ENCODE measurements around the gene NCAM1.
A peak's percentile ranks its signal among the peaks of the same experiment; 100 is the strongest.

Gene NCAM1

DNA sequence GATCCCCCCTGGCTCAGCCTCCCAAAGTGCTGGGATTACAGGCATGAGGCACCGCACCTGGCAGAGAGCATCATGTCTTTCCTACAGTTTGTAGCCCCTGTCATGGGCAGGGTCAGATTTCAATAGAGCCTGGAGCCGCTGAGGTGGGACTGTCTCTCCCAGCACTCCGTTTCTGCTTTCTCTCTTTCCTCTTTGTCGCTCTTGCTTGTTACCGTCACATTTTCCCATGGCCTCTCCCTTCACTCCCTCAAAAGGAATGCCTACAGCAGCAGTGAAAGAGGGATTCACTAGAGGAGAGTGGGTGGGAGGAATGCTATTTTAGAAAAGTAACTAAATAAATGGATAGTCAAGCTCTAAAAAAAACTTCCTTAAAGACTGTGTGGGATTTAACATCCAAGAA is 216.5 kb downstream of the NCAM1 start:
- DNase-seq, result no peak

DNA sequence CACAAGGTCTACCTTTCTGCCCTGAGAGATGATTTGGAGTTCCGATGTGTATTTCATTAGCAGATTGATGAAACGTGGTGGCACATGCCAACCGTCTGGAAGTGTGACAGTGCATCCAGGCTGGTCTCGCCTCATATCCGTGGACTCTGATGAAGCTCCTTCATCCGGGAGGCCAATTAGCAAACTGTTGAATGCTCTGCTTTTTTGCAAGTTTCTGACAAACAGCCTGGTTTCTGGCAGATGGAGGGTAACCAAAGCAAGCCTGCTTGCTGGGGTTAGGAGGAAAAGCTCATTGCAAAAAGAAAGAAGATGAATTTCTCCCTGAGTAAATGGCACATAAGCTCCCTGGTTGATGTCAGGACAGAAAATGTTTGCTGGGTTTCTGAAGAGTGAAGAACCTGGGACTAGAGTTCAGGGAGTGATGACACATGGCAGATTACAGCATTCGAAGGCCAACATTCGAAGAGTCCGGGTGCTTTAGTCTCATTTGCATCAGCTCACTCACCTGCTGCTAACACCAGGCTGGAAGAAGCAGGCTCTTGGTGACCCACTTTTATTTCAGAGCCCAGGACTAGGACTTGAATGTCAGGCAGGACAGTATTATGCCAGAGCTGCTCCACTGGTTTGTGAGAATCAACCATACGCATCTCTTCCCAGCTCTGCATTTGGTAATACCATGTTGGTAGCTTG is 217.3 kb downstream of the NCAM1 start:
- peak; percentile 23 for DNase-seq

DNA sequence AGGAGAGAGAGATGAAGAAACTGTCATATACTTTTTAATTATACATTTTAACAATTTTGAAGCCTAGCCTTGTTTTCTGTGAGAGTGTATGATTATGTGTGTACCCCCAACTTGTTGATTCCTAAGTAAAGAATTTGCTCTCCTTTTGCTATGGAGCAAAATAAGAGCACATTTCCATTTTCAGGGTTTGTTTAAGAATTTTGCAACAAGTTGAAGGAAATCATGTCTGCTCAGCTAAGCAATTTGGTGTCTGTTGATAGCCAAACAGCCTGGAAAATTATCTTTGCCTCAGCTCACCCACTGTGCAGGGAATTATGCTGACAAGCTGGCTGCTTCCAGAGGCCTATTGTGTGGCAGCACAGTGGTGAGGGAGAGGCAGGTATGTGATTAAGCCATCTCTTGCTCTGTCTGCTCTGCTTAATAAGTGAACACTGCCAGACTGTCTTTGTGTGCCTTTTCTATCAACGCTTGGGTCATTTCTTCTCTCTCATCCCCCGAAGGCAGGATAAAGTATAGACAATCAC is 218.0 kb downstream of the NCAM1 start:
- DNase-seq, result peak; percentile 53

DNA sequence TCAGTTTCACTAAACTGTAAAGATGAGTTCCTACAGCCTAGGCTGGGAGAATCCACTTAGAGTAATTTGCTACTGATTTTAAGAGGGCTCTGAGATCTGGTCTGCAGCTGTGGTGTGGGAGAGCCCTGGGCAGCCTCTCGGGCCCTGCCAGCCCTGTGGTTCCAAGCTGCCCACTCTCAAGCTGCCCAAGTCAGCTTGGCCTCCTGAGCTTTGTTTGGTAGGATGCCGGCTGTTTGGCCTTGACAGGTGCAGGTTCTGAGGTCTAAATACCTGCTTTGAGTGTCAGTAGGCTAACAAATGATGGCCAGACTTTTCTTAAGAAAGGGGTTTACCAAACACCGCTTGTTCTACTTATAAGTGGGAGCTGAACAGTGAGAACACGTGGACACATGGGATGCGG is 219.9 kb downstream of the NCAM1 start:
- DNase-seq, result no peak

DNA sequence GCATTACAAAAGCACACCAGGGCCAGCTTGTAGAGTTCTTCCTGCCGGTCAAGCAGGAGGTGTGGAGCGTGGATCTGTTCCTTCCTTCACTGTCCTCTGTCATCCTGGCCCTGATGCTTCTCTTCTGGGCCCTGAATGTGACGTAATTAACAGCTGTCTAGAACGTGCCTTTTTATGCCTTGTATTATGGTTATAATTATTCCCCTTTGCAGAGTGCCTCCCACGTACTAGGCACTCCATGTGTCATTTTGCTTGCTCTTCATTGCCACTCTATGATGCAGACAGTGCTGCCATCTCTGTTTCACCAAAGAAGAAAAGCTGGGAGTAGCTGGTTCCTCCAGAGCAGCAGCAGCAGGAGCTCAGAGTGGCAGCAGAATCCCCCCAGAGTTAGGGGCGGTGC is 221.1 kb downstream of the NCAM1 start:
- no peak for DNase-seq

DNA sequence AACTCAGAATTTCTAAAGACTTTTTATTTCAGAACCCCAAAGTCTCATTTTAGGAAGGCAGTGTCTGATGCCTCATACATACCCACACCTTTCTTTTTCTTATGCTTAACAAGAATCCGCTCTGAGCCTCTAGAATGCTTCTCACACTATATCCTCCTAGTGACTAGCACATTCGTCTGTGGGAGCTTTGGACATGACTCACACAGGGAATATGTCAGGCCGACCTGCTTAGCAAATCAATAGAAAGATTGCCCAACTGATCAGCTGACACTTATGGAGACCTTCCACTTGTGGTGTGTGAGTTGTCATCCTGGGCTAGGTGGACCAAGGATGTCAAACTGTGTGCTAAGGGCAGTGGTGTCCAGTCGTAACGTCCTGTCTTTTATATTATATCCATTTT is 223.3 kb downstream of the NCAM1 start:
- DNase-seq, result no peak

DNA sequence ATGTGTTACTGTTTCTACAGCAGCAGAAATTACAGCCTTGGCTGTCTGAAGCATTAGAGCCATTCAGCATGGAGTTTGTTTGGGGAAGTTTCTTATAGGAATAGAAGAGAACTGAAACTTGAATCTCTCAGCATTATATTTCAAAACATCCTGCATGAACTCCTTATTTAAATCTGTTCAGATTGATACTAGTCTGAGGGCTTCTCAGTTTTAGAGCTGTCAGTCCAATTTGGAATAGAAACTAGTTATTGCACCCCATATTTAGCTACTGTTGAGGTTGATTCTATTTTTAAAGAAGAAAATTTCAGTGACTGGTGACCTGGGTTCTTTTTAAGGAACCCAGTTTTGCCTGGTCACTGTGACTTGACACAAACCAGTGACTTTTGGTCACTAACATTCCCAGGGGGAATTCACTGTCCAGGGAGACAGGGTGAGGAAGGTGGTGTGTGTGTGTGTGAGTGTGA is 227.2 kb downstream of the NCAM1 start:
- no peak for DNase-seq

DNA sequence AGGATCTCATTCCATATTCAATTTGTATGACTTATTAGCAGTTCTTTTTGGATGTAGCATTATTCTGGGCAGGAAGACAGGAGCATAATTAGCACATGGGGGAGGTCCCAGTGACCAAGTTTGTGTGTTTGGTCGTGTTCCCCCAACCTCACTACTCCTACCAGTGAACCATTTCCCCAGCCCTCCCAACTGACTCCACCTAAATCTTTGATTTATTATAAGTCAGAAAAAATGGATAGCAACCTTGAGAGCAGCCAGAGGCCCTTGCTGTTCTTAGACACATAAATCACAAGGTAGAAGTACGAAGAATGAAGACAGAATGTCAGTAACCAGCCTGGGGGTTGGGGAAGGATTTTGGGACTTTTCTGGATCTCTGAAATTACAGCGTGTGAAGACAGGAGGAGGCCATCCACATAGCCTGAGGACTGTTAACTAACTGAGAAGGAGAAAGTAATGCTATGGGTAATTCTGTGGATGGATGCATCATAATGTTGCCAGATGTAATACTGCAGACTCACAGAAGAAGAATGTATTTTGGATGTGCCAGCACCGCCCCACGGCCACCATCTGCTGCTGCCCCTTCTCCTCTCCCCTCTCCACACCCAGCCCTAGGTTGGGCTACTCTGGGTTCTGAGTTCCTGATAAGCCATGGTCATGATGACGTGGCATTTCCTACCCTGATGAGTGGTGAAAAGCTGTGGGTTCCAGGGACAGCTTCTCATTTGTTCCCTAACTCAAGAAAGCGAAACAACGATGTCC is 228.9 kb downstream of the NCAM1 start:
- DNase-seq, result peak; percentile 58

DNA sequence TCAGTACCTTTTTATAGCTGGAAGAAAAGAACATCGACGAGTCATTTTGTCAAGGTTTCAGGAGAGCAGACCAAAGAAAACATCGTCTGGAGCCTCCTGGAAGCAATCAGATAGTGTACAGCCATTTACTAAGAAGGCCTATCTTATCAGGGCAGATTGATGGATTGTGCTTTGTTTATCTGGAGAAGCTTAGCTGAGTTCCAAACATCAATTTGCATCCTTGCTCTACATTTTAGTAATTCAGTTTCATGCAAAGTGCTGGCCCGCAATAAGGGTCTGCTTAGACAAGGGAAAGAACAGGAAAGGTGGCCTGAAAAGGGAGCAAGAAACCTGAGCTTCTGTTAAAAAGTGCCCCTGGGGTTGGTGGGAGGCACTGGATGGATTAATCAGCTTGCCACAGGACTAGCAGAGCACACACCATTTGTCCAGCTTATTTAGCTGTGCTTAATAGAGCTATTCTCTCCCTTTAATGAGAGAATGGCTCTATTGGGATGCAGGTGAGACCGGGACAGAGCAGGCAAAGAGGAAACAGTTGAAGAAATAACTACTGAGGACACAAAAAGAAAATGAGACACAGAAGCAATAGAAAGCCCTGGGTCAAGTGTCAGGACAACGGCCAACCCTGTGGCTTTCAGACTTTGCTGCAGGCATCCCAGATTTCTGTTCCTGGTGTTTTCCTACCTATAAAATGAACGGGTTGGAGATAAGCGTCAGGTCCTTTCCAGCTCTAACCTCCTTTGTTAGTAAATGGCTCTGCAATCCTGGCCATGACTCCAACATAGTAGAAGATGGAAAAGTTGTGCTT is 231.1 kb downstream of the NCAM1 start:
- DNase-seq, result peak; percentile 75

DNA sequence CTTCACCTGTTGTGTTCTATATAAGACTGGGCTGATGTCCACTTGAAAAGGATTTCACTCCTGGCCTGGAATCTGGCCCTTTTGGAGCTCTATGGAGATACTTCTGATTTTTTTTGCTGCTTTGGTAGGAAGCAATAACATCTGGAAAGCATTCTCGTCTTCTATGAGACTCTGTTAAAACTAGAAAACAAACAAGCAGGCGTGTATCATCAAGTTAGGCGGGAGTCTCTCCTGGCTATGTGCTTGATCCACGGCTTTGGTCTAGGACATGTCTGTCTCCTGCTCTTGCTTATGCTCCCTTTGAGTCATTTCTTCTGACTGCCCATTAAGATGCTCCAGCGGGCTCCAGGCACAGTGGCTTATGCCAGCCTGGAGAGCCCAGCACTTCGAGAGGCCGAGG is 231.8 kb downstream of the NCAM1 start:
- no peak for DNase-seq

DNA sequence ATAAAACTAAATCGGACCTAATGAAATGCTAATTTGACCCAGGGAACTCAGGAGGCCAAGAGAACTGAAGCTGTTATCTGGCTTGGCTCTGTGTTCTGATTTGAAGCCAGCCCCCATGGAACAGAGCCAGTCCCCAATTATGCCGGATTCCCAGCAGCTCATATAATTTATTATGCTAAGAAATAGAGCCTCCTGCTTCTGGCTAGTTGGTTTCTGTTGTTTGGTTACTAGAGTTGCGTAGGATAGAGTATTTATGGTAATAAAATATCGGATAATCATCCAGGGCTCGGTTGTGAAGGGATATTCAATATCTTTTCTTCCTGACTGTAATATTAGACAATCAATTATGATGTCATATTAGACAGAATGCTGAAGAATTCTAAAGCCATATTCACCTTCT is 232.7 kb downstream of the NCAM1 start:
- DNase-seq, result no peak

DNA sequence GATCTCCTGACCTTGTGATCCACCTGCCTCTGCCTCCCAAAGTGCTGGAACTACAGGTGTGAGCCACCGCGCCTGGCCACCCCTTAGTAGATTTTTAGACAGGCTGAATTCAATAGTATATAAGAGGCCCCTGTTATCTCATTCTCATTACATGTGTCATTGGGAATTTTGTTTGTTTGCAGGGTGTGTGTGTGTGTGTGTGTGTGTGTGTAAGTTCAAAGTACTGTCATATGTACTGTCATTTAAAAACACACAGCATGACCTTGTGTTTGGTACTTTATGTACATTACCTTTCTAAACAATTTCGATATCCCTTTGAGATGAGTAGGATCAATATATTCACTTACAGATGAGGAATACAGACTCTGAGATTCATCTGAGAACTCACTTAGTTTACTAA is 234.5 kb downstream of the NCAM1 start:
- DNase-seq, result no peak

DNA sequence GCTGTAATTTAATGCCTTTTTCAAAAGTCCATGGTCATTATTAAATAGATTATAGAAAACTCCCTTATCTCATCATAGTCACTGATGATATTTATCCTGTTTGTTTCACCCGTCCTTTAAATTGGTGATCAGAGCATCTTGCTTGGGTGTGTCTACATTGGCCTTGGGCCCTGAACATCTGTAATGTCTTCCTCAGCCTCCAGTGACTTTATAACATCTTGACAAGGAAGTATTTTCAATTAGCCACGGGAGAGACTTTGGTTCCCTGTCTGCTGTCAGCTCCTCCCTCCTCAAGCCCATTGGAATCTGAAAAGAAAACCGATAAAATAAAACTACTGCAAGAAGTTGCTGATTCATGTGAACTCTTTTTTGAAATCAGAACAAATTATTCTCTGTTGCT is 236.2 kb downstream of the NCAM1 start:
- DNase-seq, result no peak

DNA sequence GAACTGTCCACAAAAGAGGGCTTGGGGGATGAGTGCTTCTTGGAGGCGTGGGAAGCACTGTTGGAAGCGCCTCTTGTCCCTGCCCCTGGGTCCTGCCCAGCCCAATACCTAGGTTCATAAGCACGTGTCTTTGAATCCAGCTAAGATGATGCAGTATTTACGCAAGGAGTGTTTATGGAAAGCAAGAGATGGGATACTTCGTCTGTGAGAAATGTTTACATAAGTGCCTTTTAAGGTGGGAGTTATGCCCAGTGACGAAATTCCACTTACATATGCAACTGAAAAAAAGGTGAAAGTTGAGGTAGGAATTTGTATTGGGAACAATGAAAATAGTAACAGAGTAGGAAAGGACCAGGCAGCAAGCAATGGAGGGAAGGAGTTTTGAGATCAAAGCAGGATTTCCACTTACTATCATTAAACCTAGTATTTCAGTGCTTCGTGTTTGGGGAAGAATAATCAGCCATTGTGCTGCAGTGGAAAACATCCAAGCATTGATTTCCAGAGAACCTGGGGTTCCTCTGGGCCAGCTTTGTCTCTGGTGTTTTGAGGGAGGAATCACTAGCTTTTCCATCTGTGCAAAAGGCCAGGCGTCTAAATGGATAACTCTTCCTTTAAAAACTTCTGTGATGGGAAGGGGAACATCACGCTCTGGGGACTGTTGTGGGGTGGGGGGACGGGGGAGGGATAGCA is 237.9 kb downstream of the NCAM1 start:
- DNase-seq, result no peak

DNA sequence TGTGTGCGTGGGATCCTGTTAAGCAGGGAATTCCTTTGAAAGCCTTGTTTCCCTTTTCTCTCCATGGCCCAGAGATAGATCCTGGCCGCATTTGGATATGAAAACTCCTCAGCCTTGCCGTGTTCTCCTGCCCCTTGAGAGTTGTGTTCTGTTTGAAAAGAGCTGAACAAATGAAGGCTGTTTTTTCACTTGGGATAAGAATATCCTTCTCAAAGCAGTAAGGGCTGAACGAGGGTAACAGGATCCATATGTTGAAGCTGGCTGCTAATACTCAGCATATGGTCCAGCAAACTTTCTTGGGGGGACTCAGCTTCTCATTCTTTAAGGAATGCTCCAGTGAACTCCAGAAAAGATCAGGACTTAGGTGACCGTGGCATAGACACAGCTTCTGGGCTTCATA is 238.6 kb downstream of the NCAM1 start:
- DNase-seq, result peak; percentile 24

DNA sequence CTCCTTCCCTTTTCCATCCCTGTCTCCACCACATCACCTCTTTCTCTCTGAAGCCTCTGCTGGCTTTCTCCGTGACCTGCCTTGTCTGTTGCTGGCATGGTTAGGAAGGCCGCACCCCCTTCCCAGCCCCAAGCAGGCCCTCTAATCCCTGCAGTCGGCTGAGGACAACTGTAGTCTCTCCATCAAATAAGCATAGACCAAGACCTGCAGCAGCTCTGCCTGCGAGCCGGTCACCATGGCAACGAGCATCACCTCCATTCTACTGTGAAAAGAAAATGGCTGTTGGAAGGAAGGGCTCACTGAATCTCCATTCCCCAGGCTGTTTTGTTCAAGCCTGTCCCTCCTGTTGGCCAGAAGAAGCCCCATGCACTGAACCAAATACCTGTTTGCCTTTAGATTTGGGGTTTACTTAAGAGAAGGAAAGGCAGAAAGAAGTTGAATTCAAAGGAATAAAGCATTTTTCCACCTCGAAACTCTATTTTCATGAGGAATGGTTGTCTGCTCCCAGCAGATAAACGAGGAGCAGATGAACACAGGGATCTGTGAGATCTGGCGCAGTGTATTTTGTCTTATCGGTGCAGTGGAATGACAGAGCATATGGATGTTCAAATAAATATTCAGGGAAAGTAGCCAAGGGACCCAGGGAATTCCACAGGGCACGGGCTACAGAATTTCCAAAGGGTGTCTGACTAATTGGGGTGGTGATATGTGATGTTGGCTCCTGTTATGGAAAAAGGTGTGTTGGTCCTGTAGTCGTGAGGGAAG is 240.0 kb downstream of the NCAM1 start:
- DNase-seq, result peak; percentile 66

DNA sequence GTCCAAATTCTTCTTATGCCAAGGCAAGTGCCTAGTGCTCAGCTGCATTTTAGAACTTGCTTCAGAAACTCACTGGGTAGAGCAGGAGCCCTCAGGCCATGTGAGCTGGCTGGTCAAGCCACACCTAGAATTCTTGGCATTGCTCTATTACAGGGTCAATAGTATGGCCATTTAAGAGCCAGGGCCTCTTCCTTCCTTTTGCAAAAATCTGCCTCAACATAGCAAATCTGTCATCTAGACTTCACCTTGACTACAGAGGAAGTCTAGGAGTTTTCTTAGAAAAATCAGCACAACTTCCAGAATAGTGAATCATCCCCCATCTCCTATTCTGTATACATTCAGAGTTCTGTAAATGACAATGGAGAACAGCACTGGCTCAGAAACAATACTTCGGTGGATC is 241.2 kb downstream of the NCAM1 start:
- no peak for DNase-seq

DNA sequence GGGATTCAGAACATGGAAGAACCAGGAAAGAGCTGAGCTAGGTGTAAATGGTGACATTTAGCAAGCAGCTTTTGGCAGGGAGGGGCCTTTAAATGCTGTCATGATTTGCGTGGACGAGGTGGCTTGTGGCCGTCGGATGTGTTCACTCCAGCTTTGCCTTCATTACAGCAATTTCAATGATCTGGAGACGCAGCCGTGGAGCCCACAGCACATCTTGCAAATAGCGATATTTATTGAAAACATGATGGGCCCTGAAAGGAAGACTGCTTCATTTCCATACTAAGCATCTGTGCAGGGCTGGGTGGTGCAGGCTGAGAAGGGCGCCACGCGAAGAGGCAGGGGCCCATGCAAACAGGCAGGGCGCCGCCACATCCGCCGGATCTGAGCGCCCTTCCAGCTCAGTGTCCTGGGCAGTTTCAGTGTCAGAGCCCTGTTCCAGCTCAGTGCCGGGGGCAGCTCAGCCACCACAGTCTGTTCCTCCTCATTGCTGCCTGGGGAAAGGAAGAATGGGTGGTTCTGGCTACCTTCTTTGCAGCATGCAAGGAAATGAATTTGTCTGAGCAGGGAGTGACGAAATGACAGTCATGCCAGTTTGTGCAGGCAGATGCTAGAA is 242.0 kb downstream of the NCAM1 start:
- DNase-seq, result no peak

DNA sequence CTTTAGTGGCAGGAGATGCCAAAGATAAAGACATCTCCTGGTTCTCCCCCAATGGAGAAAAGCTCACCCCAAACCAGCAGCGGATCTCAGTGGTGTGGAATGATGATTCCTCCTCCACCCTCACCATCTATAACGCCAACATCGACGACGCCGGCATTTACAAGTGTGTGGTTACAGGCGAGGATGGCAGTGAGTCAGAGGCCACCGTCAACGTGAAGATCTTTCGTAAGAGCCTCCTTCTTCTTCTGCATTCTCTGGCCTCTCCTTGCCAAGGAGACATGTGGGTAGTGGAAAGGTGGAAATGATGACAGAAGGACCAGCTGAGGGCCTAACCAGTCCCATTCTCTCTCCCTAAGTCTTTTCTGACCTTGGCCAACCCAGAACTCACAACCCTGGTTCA is 243.1 kb downstream of the NCAM1 start:
- DNase-seq, result no peak

DNA sequence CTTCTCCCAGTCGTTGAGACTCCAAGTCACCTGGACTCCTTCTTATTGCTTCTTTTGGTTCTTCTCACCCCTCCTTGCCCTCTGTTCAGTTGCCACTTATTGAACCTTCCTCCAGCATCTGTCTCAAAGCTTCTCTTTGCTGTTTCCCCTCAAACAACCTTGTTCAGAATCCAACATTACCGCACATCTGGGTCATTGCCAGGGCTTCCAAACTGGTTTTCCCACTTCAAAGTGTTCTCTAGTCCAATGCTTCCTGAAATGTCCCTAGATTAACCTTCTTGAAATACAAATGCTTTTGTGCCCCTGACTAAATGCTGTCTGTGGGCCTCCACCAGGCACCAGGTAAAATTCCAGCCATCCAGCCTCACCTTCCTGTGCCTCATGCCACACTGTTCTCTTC is 252.3 kb downstream of the NCAM1 start:
- DNase-seq, result no peak

DNA sequence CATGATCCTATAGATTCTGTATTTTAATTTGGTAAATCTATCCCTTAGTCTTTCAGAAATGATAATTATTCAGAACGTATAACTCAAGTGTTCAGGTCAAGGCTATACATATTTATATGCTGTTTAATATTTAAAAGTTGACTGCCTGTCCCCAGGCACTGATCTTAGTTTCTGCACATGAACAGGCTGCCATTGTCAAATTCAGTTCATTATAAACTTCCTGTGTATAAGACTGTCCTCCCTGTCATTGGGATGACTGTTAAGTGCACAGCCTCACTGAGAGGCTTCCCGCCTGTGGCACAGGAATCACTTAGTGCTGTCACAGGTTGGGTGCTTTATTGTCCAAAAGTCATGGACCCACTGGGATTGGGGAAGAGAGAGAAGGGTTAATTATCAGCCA is 261.0 kb downstream of the NCAM1 start:
- no peak for DNase-seq

DNA sequence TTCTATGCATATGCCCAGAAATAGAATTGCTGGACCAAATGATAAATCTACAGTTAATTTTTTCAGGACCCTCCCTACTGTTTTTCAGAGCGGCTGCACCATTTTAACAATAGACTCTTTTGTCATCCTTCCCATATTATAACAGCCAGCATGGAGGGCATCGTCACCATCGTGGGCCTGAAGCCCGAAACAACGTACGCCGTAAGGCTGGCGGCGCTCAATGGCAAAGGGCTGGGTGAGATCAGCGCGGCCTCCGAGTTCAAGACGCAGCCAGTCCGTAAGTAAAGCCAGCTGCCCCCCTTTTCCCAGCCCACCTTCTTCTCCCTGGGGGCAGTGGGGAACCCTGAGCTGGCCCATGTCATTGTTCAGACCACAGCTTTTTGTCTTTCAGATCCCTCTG is 273.7 kb downstream of the NCAM1 start:
- no peak for DNase-seq

All from NCI-H82 (cell line).